Thymus (tissue), 14 donors: Measurements from ENCODE around the gene IDE. TPM values are rescaled to one million over a fixed set of nuclear protein-coding genes. Genes with fewer than 3 reads are reported as not detected.

Experiments
- DNase-seq, 9 donors: peaks; one replicate each; pipeline ENCODE4 v3.0.0-alpha.2; 2013; ENCODE audit warnings: low spot score in 9 of 9, low read depth in 6 of 9, missing footprints in 1 of 9
- H3K27ac ChIP-seq, 2 donors: one replicate each; pipeline ENCODE4 v1.5.1; 2013; ENCODE audit warnings: control low read depth in 1 of 2, low read depth in 1 of 2, low read length in 1 of 2, mild to moderate bottlenecking in 1 of 2, moderate library complexity in 1 of 2
- H3K27me3 ChIP-seq, 2 donors: one replicate each; pipeline ENCODE4 v1.5.1; 2013; ENCODE audit warnings: low read length in 1 of 2; ENCODE audit not compliant: control insufficient read depth in 2 of 2, insufficient read depth in 1 of 2
- H3K36me3 ChIP-seq, 2 donors: one replicate each; pipeline ENCODE4 v1.5.1; 2013; ENCODE audit warnings: low read length in 1 of 2, mild to moderate bottlenecking in 1 of 2, moderate library complexity in 1 of 2; ENCODE audit not compliant: control insufficient read depth in 2 of 2, insufficient read depth in 2 of 2
- H3K4me1 ChIP-seq, 2 donors: one replicate each; pipeline ENCODE4 v1.5.1; 2013; ENCODE audit warnings: low read length in 2 of 2; ENCODE audit not compliant: control insufficient read depth in 2 of 2, insufficient read depth in 2 of 2
- H3K4me3 ChIP-seq, 2 donors: one replicate each; pipeline ENCODE4 v1.5.1; 2013; ENCODE audit warnings: low read length in 2 of 2, control low read depth in 1 of 2, mild to moderate bottlenecking in 1 of 2
- H3K9me3 ChIP-seq, 2 donors: one replicate each; pipeline ENCODE4 v1.5.1; 2013; ENCODE audit warnings: low read length in 1 of 2, mild to moderate bottlenecking in 1 of 2; ENCODE audit not compliant: control insufficient read depth in 2 of 2, insufficient read depth in 1 of 2
- WGBS: extraction: QIAGEN DNeasy Blood & Tissue Kit; methylation state at CpG from one replicate; pipeline ENCODE4 v1.1.7; 2013; 5-methylcytosine and 5-hydroxymethylcytosine counted together
- long read RNA-seq, 10 donors: transcript quantifications; one replicate each; lab custom pipeline, GENCODE V29; 2026
- polyA plus RNA-seq: library from polyadenylated mRNA; stranded (reverse); fragments of 200-250 nt; gene quantifications from one replicate; pipeline ENCODE4 v1.2.3, GENCODE V29; 2013
- total RNA-seq: library from RNA; stranded (reverse); fragments of 120-200 nt; gene quantifications from one replicate; pipeline ENCODE4 v1.2.4, GENCODE V29; 2013
- donor health status: healthy.

The IDE gene
- total RNA-seq (15.9 TPM), polyA plus RNA-seq (14.8 TPM)
- long read RNA-seq, donor 1, full-length matches to known transcripts = 1 of 1 reads
- long read RNA-seq, donor 1, partial matches to known transcripts = 0 of 1 reads
- long read RNA-seq, donor 1, other reads (novel, unspliced or antisense) = 0 of 1 reads
- long read RNA-seq, donor 2 = 0 reads
- long read RNA-seq, donor 3, full-length matches to known transcripts = 3 of 3 reads
- long read RNA-seq, donor 3, partial matches to known transcripts = 0 of 3 reads
- long read RNA-seq, donor 3, other reads (novel, unspliced or antisense) = 0 of 3 reads
- long read RNA-seq, donor 4, full-length matches to known transcripts = 1 of 1 reads
- long read RNA-seq, donor 4, partial matches to known transcripts = 0 of 1 reads
- long read RNA-seq, donor 4, other reads (novel, unspliced or antisense) = 0 of 1 reads
- long read RNA-seq, donor 5, full-length matches to known transcripts = 2 of 129 reads
- long read RNA-seq, donor 5, partial matches to known transcripts = 119 of 129 reads
- long read RNA-seq, donor 5, other reads (novel, unspliced or antisense) = 8 of 129 reads
- long read RNA-seq, donor 6, full-length matches to known transcripts = 3 of 3 reads
- long read RNA-seq, donor 6, partial matches to known transcripts = 0 of 3 reads
- long read RNA-seq, donor 6, other reads (novel, unspliced or antisense) = 0 of 3 reads
- long read RNA-seq, donor 7, full-length matches to known transcripts = 3 of 3 reads
- long read RNA-seq, donor 7, partial matches to known transcripts = 0 of 3 reads
- long read RNA-seq, donor 7, other reads (novel, unspliced or antisense) = 0 of 3 reads
- long read RNA-seq, donor 8 = 0 reads
- long read RNA-seq, donor 9, full-length matches to known transcripts = 3 of 12 reads
- long read RNA-seq, donor 9, partial matches to known transcripts = 0 of 12 reads
- long read RNA-seq, donor 9, other reads (novel, unspliced or antisense) = 9 of 12 reads
- long read RNA-seq, donor 10, full-length matches to known transcripts = 1 of 1 reads
- long read RNA-seq, donor 10, partial matches to known transcripts = 0 of 1 reads
- long read RNA-seq, donor 10, other reads (novel, unspliced or antisense) = 0 of 1 reads

DNA sequence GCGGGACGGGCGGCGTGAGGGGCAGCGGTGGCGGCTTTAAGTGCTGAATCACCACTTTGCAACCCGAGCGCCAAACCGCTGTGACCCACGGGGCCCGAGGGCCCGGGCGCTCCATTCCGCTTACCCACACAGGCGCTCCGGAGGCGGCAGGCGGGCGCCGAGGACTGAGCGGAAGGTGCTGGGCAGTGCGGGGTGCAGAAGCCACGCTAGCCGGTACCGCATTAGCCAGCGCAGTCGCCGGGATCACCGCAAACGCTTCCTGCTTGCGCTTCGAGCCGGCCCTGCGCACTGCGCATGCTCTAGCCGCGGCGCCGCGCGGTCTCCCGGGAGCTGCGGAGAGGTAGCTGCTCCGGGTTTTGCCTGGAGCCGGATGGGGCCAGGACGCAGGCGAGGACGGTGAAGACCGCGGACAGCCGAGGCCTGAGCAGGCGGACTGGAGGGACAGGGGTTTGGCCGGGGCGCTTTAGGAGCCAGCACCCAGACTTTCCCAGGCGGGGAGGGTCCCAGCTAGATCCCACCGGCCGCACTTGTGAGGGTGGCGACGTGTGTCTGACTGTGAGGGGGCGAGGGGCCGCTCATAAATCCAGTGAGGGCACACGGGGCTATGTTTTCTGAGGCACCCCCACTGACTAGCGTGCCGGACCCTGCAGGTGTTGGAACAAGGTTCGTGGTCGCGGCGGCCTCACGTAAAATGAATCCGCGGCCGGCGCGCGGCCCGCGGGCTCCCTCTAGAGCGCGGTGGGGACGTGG, at the start of gene IDE:
TSS of gene IDE (minus strand) at position 296 of the 750 bp plus-strand sequence. CDS start at position 222, 74 bp downstream.
- H3K27me3 ChIP-seq = peaks cover 0 to 4% of the 10 kb centered on the region in 2 donors
- no peaks in the 10 kb centered on the region for H3K36me3 ChIP-seq
- peaks cover 2 to 15% of the 10 kb centered on the region in 2 donors for H3K4me1 ChIP-seq
- no peaks in the 10 kb centered on the region for H3K9me3 ChIP-seq
- H3K27ac ChIP-seq = peak within 1 kb of the TSS; percentile 87 to 88
- H3K4me3 ChIP-seq = peak within 1 kb of the TSS; percentile 77 to 97
- WGBS = under 1% methylated on average over 80 of the region's 80 CpGs
- DNase-seq = peak in 6 of 9 donors; percentile 63 to 89 (median 82)

- H3K9me3 ChIP-seq = no peaks in the 10 kb centered on the region
- H3K4me1 ChIP-seq = no peaks in the 10 kb centered on the region
- peaks cover 21 to 65% of the 10 kb centered on the region in 2 donors for H3K36me3 ChIP-seq
- H3K4me3 ChIP-seq = no peak overlapping the region
- no peaks in the 10 kb centered on the region for H3K27me3 ChIP-seq
- DNase-seq = no peak
- H3K27ac ChIP-seq = no peak overlapping the region
Observed at GRCh38 chr10:92619368-92619767, 45.5 kb upstream of the IDE start.

DNA sequence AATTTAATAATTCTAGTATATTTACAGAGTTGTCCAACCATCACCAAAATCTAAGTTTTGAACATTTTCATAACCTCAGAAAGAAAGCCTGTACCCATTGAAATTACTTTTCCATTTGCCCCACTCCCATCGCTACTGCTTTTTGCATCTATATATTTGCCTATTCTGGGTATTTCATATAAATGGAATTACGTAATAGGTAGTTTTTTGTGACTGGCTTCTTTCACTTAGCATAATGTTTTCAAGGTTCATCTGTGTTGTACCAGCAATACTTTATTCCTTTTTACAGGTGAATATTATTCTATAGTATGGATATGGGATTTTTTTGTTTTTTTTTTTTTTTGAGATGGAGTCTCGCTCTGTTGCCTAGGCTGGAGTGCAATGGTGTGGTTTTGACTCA, 41.6 kb upstream of the IDE start:
- 96% methylated on average over 3 of the region's 3 CpGs for WGBS
- Histone ChIP-seq H3K4me1 (no peaks in the 10 kb centered on the region), H3K27me3 (no peaks in the 10 kb centered on the region), H3K9me3 (no peaks in the 10 kb centered on the region), H3K36me3 (peaks cover 19 to 61% of the 10 kb centered on the region in 2 donors), H3K27ac (no peak overlapping the region), H3K4me3 (no peak overlapping the region)
- DNase-seq = no peak

DNA sequence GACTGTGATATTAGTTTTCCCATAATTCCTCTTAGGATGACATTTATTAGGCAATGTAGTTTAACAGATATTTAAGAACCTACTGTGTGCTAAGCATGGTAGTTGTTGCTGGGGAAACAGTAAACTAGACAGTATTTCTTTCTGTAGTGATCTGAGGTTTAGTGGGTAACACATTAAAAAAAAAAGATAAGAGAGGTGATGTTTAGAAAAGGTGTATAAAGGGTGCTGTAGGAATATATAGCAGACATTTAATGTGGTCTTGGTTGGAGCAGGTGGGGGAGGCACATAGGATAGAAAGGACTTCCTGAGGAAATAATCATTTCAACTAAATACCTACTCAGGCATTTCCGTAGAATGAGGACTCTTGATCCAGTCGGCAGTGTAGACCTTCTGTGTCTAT, 30.9 kb upstream of the IDE start:
- Histone ChIP-seq H3K36me3 (peaks cover 3 to 39% of the 10 kb centered on the region in 2 donors), H3K27me3 (no peaks in the 10 kb centered on the region), H3K4me3 (no peak overlapping the region), H3K9me3 (no peaks in the 10 kb centered on the region), H3K4me1 (peaks cover 0 to 6% of the 10 kb centered on the region in 2 donors), H3K27ac (no peak overlapping the region)
- WGBS = 50% methylated on average over 2 of the region's 2 CpGs
- no peak for DNase-seq

DNA sequence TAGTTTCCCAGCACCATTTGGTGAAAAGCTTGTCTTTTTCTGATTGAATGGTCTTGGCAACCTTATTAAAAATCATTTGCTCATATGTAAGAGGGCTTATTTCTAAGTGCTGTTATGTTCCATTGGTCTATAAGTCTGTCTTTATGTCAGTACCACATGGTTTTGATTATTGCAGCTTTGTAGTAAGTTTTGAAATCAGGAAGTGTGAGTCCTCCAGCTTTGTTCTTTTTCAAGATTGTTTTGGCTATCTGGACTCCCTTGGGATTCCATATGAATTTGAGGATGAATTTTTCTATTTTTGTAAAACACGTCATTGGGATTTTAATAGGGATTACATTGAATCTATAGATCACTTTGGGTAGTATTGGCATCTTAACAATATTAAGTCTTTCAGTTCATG, 24.4 kb upstream of the IDE start:
- Histone ChIP-seq H3K4me3 (no peak overlapping the region), H3K27me3 (no peaks in the 10 kb centered on the region), H3K36me3 (peaks cover 3% of the 10 kb centered on the region in 2 donors), H3K4me1 (peaks cover 4 to 16% of the 10 kb centered on the region in 2 donors), H3K9me3 (no peaks in the 10 kb centered on the region), H3K27ac (no peak overlapping the region)
- 96% methylated on average over 1 of the region's 1 CpG for WGBS
- DNase-seq = no peak

DNA sequence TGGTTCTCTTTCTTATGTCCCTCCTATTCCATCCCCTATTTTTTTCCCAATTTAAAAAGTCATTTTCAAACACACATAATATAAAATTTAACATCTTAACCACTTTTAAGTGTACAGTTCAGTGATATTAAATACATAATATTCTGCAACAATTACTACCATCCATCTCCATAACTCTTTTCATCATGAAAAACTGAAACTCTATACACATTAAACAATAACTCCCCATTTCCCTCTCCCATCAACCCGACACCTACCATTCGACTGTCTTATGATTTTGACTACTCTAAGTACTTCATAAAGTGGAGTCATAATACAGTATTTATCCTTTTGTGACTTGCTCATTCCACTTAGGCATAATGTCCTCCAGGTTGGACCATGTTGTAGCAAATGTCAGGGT, 21.6 kb upstream of the IDE start:
- Histone ChIP-seq H3K27me3 (no peaks in the 10 kb centered on the region), H3K9me3 (no peaks in the 10 kb centered on the region), H3K4me1 (peaks cover 4 to 28% of the 10 kb centered on the region in 2 donors), H3K36me3 (peaks cover 0 to 3% of the 10 kb centered on the region in 2 donors), H3K4me3 (no peak overlapping the region), H3K27ac (no peak overlapping the region)
- whole genome bisulfite sequencing = 93% methylated on average over 2 of the region's 2 CpGs
- DNase-seq = no peak

DNA sequence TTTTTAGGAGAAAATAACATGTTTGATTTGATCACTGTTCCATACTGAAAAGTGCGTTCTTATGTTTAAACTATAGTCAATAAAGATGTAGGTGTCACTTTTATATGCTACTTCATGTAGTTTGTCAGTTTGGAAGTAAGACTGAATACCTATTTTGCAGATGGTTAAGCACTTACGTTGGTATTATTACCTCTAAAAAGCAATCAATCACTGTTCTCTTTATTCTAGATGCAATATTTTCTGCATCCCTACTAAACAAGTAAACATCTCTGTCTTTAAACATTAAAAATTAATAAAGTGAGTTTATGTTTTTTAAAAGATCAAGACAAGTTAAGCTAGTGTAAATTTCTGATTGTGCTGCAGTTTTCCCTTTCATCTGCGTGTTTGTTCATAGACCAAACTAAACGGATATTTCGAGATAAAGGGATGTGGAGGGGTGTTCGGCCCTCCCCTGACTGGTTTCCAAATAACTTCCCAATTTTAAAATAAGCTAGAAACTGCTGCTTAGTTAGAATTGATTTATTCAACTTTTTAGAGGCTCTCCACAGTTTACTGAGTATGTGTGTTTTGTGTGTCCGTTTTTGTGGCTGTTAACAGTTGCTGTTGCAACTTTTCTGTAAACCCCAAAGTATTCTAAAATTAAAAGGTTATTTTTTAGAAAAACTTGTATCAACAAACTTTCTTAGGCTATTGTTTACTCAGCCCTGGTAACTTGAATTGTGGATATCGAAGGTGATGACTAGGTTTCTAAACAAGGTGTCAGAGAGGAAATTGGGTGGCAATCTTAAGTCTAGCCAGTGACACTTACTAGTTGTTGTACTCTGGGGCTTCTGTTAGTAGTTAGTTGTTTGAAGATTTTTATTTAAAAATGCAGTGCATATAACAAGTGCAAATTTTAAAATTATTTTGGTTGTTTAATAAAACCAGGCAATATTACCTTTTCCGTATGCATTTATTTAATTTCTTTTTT, 20.0 kb upstream of the IDE start:
- 8% methylated on average over 9 of the region's 9 CpGs for WGBS
- Histone ChIP-seq H3K9me3 (no peaks in the 10 kb centered on the region), H3K4me3 (peak overlapping the region; percentile 71 to 93), H3K36me3 (peaks cover 0 to 3% of the 10 kb centered on the region in 2 donors), H3K4me1 (peaks cover 4 to 28% of the 10 kb centered on the region in 2 donors), H3K27me3 (no peaks in the 10 kb centered on the region), H3K27ac (peak overlapping the region in 1 of 2 donors; percentile 98)
- DNase-seq = peak in 2 of 9 donors; percentile 19 to 48
